Anterior cingulate cortex (tissue), 58 donors: ENCODE results near the gene CD37.
"Not testable (repeated sequence)": the region's sequence is repeated elsewhere in the genome, so short reads cannot be mapped to it uniquely, and the experiment has no call there.

ENCODE experiments used
- DNase-seq, 58 donors: peaks; one replicate each; lab custom pipeline; 2025; lab: John Stamatoyannopoulos, UW

CD37 gene

DNA sequence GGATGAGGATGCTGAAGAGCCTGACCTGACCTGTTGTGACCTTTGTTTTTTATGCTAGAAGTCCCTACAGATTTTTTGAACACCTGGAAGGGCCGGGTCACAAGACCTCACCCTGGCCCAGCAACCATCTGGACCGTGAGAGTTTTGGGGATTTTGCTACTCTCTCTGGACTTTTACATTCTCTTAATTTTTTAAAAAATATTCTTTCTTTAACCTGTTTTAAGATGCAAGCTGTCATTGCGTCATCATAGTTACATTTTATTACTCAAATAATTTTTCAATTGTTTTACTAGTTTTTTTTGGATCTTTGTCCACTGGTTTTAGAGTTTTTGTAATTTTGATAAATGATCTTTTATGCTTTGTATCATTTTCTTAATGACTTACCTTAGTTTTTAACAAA lies 36.0 kb downstream of the CD37 start:
- DNase-seq = no peak

DNA sequence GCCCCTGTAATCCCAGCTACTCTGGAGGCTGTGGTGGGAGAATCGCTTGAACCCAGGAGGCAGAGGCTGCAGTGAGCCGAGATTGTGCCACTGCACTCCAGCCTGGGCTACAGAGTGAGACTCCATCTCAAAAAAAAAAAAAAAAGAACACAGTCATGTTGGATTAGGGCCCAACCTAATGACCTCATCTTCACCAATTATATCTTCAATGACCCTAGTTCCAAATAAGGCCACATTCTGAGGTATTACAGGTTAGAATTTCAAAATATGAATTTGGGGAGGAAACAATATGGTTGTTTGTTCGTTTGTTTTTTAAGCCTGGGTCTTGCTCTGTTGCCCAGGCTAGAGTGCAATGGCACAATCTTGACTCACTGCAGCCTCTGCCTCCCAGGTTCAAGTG lies 38.0 kb downstream of the CD37 start:
- not testable (repeated sequence) for DNase-seq

DNA sequence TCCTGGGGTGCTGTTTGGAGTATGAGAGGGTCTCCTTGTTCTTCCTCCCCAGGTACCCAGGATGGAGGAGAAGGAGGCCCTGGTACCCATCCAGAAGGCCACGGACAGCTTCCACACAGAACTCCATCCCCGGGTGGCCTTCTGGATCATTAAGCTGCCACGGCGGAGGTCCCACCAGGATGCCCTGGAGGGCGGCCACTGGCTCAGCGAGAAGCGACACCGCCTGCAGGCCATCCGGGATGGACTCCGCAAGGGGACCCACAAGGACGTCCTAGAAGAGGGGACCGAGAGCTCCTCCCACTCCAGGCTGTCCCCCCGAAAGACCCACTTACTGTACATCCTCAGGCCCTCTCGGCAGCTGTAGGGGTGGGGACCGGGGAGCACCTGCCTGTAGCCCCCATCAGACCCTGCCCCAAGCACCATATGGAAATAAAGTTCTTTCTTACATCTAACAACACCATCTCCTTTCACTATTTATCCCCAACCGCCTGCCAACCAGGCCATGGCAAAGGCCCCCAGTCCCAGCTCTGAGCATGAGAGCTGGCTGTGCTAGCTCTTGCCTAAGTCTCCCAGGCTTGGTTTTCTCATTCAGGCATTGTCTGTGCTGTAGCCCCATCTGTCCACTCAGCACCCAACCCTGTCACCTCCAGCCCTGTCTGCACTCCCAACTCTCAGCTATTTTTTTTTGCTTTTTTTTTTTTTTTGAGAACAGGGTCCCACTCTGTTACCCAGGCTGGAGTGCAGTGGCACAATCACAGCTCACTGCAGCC lies 39.6 kb downstream of the CD37 start:
- DNase-seq = no peak

DNA sequence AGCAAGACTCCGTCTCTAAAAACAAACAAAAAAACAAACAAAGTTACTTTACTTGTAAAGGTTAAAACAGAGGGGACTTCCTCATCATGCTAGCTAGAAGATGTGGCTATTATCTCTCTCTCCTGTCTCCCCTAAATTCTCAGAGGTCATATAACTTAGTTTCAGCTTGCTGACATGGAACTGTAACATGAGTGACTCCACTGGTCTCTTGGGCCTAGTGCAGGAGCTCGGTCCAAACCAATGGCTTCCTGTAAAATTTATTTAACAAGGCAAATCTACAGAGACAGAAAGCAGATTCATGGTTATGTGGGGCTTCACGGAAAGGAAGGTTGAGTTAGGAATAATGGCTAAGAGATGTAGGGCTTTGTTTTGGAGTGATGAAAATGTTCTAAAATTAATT lies 43.3 kb downstream of the CD37 start:
- DNase-seq = no peak

DNA sequence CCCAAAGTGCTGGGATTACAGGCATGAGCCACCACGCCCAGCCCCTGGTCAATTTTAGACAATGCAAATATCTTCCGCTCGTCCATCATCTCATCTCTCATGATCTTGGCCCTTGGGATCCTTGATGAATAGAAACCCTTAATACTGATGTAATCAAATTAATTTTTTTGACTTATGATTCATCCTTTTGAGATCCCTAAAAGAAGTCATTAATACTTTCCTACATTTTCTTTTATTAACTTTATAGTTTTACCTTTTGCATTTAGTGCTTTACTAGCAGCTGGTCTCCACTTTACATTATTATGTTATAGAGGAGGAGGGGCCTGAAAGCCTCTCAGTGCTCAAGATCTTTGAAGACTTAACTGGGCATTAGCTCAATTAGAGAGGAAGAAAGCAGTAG lies 45.2 kb downstream of the CD37 start:
- DNase-seq = no peak

DNA sequence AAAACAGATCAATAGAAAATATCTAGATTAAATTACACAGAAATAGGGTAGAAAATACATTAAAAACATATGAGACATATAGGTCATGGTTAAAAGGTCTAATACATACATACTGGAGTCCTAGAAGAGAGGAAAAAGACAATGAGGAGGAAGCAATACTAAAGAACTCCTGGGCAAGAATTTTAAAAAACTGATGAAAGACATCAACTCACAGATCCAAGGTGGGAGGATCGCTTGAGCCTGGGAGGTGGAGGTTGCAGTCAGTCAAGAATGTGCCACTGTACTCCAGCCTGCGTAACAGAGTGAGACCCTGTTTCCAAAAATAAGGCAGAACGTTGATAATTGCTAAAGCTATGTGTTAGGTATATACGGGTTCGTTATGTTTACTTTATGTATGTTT lies 47.4 kb downstream of the CD37 start:
- no peak for DNase-seq

DNA sequence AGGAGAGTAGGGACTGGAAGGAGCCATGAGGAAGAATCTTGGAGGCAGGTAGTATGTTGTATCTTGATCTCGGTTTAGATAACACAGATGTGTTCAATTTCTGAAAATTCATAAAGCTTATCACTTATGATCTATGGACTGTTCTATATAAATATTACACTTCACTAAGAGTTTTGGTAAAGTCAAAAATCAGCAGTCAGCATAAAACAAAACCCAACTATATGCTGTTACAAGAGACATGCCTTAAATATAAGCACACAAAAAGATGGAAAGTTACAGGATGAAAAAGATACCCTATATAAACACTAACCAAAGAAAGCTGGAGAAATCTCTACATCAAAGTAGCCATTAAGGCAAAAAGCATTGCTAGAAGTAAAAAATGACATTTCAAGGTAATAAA lies 48.4 kb downstream of the CD37 start:
- DNase-seq = no peak

DNA sequence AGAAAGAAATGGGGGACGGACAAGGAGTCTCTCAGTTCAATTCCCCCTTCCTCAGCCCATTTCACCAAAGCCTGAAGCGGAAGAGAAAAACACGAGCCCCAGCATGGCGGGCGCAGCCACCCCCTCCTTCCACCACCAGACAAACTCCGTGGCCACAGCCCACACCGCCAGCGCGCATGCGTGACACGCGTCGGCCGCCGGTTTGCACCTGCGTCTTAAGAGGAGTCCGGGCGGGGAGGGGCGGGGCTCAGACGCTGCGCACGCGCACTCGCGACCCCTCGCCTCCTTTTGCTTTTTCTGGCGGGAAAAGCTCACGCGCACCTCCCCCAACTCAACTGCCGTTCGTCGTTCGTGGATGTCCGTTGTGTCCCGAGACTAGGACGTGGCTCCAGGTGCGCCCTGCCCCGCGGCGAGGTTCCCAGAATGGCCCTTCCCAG lies 52.7 kb downstream of the CD37 start, which contains the start of gene KASH5:
KASH5 (plus strand) TSS at position 314 of the 437 bp plus-strand sequence. CDS start 2,635 bp downstream, outside the sequence.
- DNase-seq = peak in 44 of 58 donors; percentile 1 to 60 (median 20)

DNA sequence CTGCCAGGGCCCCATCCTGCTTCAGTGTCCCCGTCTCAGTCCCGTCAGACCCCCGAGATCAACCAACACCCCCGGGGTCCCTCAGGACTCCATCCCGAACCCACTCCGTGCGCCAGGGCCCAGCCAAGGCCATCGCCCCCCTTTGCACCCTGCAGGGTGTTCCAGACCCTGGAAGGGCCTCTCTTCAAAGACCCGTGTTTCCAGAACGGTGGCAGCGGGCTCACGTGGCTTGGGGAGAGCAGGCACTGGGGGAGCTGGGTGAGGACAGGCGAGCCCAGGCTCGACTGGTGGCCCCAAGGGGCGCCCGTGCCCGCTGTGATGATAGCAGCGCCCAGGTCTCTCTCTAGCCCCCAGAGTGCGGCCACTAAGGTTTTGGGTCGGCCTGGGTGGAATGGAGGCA lies 54.2 kb downstream of the CD37 start:
- no peak for DNase-seq
